ENCODE data around the gene VWDE.

Gene VWDE

GRCh38 chr7:12350971-12351370 lies 52.7 kb downstream of the VWDE start:
- TF ChIP-seq MAX (IDR thresholded peaks at IDR 0.05; ENCODE audit: low read depth, low read length) (no peak), POLR2A (IDR thresholded peaks at IDR 0.05; ENCODE audit: extremely low read depth, insufficient read length) (no peak), CTCF (IDR thresholded peaks at IDR 0.05; ENCODE audit: low read depth, low read length) (no peak), MYC (IDR thresholded peaks at IDR 0.05; ENCODE audit: low read depth, low read length) (no peak)
- no peak overlapping the region for H3K4me3 ChIP-seq (ENCODE audit: low read depth, low read length)
- DNase-seq (ENCODE audit: low read depth), result no peak

GRCh38 chr7:12337095-12337494 lies 66.6 kb downstream of the VWDE start:
- no peak for DNase-seq (ENCODE audit: low read depth)
- TF ChIP-seq MYC (IDR thresholded peaks at IDR 0.05; ENCODE audit: low read depth, low read length), result no peak
- TF ChIP-seq CTCF (IDR thresholded peaks at IDR 0.05; ENCODE audit: low read depth, low read length), result no peak
- H3K4me3 ChIP-seq (ENCODE audit: low read depth, low read length), result no peak overlapping the region

- no peak overlapping the region for H3K4me3 ChIP-seq (ENCODE audit: low read depth, low read length)
- DNase-seq (ENCODE audit: low read depth), result no peak
- TF ChIP-seq POLR2A (IDR thresholded peaks at IDR 0.05; ENCODE audit: extremely low read depth, insufficient read length), result no peak
- no peak for TF ChIP-seq MYC (IDR thresholded peaks at IDR 0.05; ENCODE audit: low read depth, low read length)
- TF ChIP-seq MAX (IDR thresholded peaks at IDR 0.05; ENCODE audit: low read depth, low read length), result no peak
Measured at GRCh38 chr7:12328888-12329770, 74.5 kb downstream of the VWDE start.

GRCh38 chr7:12327922-12328321 lies 75.7 kb downstream of the VWDE start:
- TF ChIP-seq MYC (IDR thresholded peaks at IDR 0.05; ENCODE audit: low read depth, low read length) (no peak), MAX (IDR thresholded peaks at IDR 0.05; ENCODE audit: low read depth, low read length) (no peak)
- no peak overlapping the region for H3K4me3 ChIP-seq (ENCODE audit: low read depth, low read length)
- DNase-seq (ENCODE audit: low read depth), result no peak

GRCh38 chr7:12325646-12326045 lies 78.0 kb downstream of the VWDE start:
- TF ChIP-seq POLR2A (IDR thresholded peaks at IDR 0.05; ENCODE audit: extremely low read depth, insufficient read length) (no peak), MYC (IDR thresholded peaks at IDR 0.05; ENCODE audit: low read depth, low read length) (no peak), CTCF (IDR thresholded peaks at IDR 0.05; ENCODE audit: low read depth, low read length) (no peak)

GRCh38 chr7:12323415-12323814 lies 80.2 kb downstream of the VWDE start:
- H3K4me3 ChIP-seq (ENCODE audit: low read depth, low read length), result no peak overlapping the region
- no peak for TF ChIP-seq MYC (IDR thresholded peaks at IDR 0.05; ENCODE audit: low read depth, low read length)
- no peak for TF ChIP-seq MAX (IDR thresholded peaks at IDR 0.05; ENCODE audit: low read depth, low read length)
- no peak for TF ChIP-seq POLR2A (IDR thresholded peaks at IDR 0.05; ENCODE audit: extremely low read depth, insufficient read length)
- no peak for TF ChIP-seq CTCF (IDR thresholded peaks at IDR 0.05; ENCODE audit: low read depth, low read length)
- no peak for DNase-seq (ENCODE audit: low read depth)

More at GRCh38 chr7:12325646-12326045, 78.0 kb downstream of the VWDE start:
- DNase-seq (ENCODE audit: low read depth), result no peak
- H3K4me3 ChIP-seq (ENCODE audit: low read depth, low read length), result no peak overlapping the region

- no peak overlapping the region for H3K4me3 ChIP-seq (ENCODE audit: low read depth, low read length)
- no peak for DNase-seq (ENCODE audit: low read depth)
- TF ChIP-seq POLR2A (IDR thresholded peaks at IDR 0.05; ENCODE audit: extremely low read depth, insufficient read length), result no peak
- no peak for TF ChIP-seq CTCF (IDR thresholded peaks at IDR 0.05; ENCODE audit: low read depth, low read length)
- no peak for TF ChIP-seq MYC (IDR thresholded peaks at IDR 0.05; ENCODE audit: low read depth, low read length)
- no peak for TF ChIP-seq MAX (IDR thresholded peaks at IDR 0.05; ENCODE audit: low read depth, low read length)
Measured at GRCh38 chr7:12322903-12323300, 80.8 kb downstream of the VWDE start.

Data from NB4 (cell line).